RPMI7951 (cell line): Measurements from ENCODE around the gene TAF11L5. TPM values are rescaled to one million over a fixed set of nuclear protein-coding genes. Genes with fewer than 3 reads are reported as not detected.

Source experiments
- total RNA-seq: library from RNA; depleted of rRNA; stranded (reverse); fragments of >200 nt; shearing (Covaris generic); gene quantifications from 2 replicates; pipeline ENCODE4 v1.2.3, GENCODE V29; 2014; rRNA removed

Gene TAF11L5
- total RNA-seq, 1 experiment from 2014 or later = not detected

Other genes with a start within 250 kb of the TAF11L5 start
- not detected in 2 replicates for gene TAF11L2, start 27.0 kb upstream of the TAF11L5 start, total RNA-seq
- gene TAF11L3, start 6.9 kb upstream of the TAF11L5 start, total RNA-seq = not detected in 2 replicates
- not detected in 2 replicates for gene TAF11L4, start 3.4 kb upstream of the TAF11L5 start, total RNA-seq
- gene TAF11L6, start 3.4 kb downstream of the TAF11L5 start, total RNA-seq = not detected in 2 replicates
- gene TAF11L7, start 60.5 kb downstream of the TAF11L5 start, total RNA-seq = not detected in 2 replicates
- not detected in 2 replicates for gene TAF11L8, start 65.7 kb downstream of the TAF11L5 start, total RNA-seq
- not detected in 2 replicates for gene TAF11L9, start 69.2 kb downstream of the TAF11L5 start, total RNA-seq
- not detected in 2 replicates for gene TAF11L10, start 72.6 kb downstream of the TAF11L5 start, total RNA-seq
- not detected in 2 replicates for gene TAF11L11, start 78.9 kb downstream of the TAF11L5 start, total RNA-seq
- gene TAF11L12, start 85.2 kb downstream of the TAF11L5 start, total RNA-seq = not detected in 2 replicates
- gene TAF11L13, start 106.9 kb downstream of the TAF11L5 start, total RNA-seq = not detected in 2 replicates
- not detected in 2 replicates for gene TAF11L14, start 109.2 kb downstream of the TAF11L5 start, total RNA-seq